ENCODE measurements around the gene CLIP3.
A peak's percentile ranks its signal among the peaks of the same experiment; 100 is the strongest.
"Not testable (repeated sequence)": the region's sequence is repeated elsewhere in the genome, so short reads cannot be mapped to it uniquely, and the experiment has no call there.

Gene CLIP3

GRCh38 chr19:35986111-35986510 is 46.6 kb downstream of the CLIP3 start:
- H3K27ac ChIP-seq = no peak overlapping the region
- no peak overlapping the region for H3K4me3 ChIP-seq
- peaks cover 0 to 5% (median 0%) of the 10 kb centered on the region in 11 experiments; a peak in 1 of 22 replicates for H4K20me1 ChIP-seq
- H3K36me3 ChIP-seq = no peaks in the 10 kb centered on the region
- H3K4me2 ChIP-seq = peak overlapping the region in 8 of 11 experiments; percentile 42 to 80 (median 62); a peak in 12 of 22 replicates
- peaks cover 0 to 18% (median 6%) of the 10 kb centered on the region in 10 experiments; a peak in 11 of 20 replicates for H3K4me1 ChIP-seq
- peaks cover 5 to 15% (median 9%) of the 10 kb centered on the region in 11 experiments; a peak in 18 of 22 replicates for H3K9me3 ChIP-seq (replicated peaks in 1 of 11)
- peaks cover 7 to 56% (median 45%) of the 10 kb centered on the region in 11 experiments; a peak in 21 of 22 replicates for H3K27me3 ChIP-seq
- H3K9ac ChIP-seq = no peak overlapping the region
- no peak for TF ChIP-seq Cebpa-rat (IDR thresholded peaks at IDR 0.05)

- Histone ChIP-seq H3K27ac (no peak overlapping the region), H3K9me3 (replicated peaks in 1 of 11) (0 out of 22 replicates have a peak, but pooled peaks cover 0 to 1% (median 0%) of the 10 kb centered on the region in 11 experiments), H3K27me3 (peaks cover 7 to 36% (median 33%) of the 10 kb centered on the region in 11 experiments; a peak in 20 of 22 replicates), H3K4me3 (no peak overlapping the region), H4K20me1 (peaks cover 0 to 9% (median 0%) of the 10 kb centered on the region in 11 experiments; a peak in 1 of 22 replicates), H3K4me1 (peaks cover 0 to 14% (median 5%) of the 10 kb centered on the region in 10 experiments; a peak in 10 of 20 replicates), H3K9ac (no peak overlapping the region), H3K4me2 (no peak overlapping the region), H3K36me3 (no peaks in the 10 kb centered on the region)
- TF ChIP-seq Cebpa-rat (IDR thresholded peaks at IDR 0.05) = no peak
These were observed 49.5 kb downstream of the CLIP3 start for GRCh38 chr19:35983177-35983576.

GRCh38 chr19:35980997-35981396 is 51.7 kb downstream of the CLIP3 start:
- not testable (repeated sequence) for H3K9me3 ChIP-seq (replicated peaks in 1 of 11); H3K4me1 ChIP-seq; H3K27ac ChIP-seq; H3K9ac ChIP-seq; H3K36me3 ChIP-seq; H3K4me2 ChIP-seq; H3K4me3 ChIP-seq
- Histone ChIP-seq H3K27me3 (peaks cover 2 to 14% (median 11%) of the 10 kb centered on the region in 11 experiments; a peak in 20 of 22 replicates), H4K20me1 (peaks cover 0 to 15% (median 0%) of the 10 kb centered on the region in 11 experiments; a peak in 4 of 22 replicates)

- Histone ChIP-seq H3K4me3 (no peak overlapping the region), H3K4me1 (no peaks in the 10 kb centered on the region), H3K4me2 (no peak overlapping the region), H4K20me1 (peaks cover 0 to 17% (median 0%) of the 10 kb centered on the region in 11 experiments; a peak in 5 of 22 replicates), H3K9me3 (replicated peaks in 1 of 11) (no peaks in the 10 kb centered on the region), H3K27me3 (no peaks in the 10 kb centered on the region; a peak in 2 of 22 replicates), H3K9ac (no peak overlapping the region), H3K27ac (no peak overlapping the region), H3K36me3 (no peaks in the 10 kb centered on the region)
- TF ChIP-seq Cebpa-rat (IDR thresholded peaks at IDR 0.05) = no peak
These were observed 53.8 kb downstream of the CLIP3 start for GRCh38 chr19:35978832-35979365.

GRCh38 chr19:35978271-35978670 is 54.4 kb downstream of the CLIP3 start:
- H3K9me3 ChIP-seq (replicated peaks in 1 of 11) = no peaks in the 10 kb centered on the region
- no peak overlapping the region for H3K4me2 ChIP-seq

GRCh38 chr19:35977446-35978222 is 55.0 kb downstream of the CLIP3 start:
- no peaks in the 10 kb centered on the region for H3K4me1 ChIP-seq
- H3K27me3 ChIP-seq = no peaks in the 10 kb centered on the region; a peak in 2 of 22 replicates

More at GRCh38 chr19:35978271-35978670, 54.4 kb downstream of the CLIP3 start:
- no peaks in the 10 kb centered on the region for H3K36me3 ChIP-seq
- no peaks in the 10 kb centered on the region for H3K4me1 ChIP-seq
- no peaks in the 10 kb centered on the region; a peak in 2 of 22 replicates for H3K27me3 ChIP-seq
- no peak overlapping the region for H3K4me3 ChIP-seq
- peaks cover 0 to 17% (median 0%) of the 10 kb centered on the region in 11 experiments; a peak in 6 of 22 replicates for H4K20me1 ChIP-seq
- TF ChIP-seq Cebpa-rat (IDR thresholded peaks at IDR 0.05) = no peak
- H3K9ac ChIP-seq = no peak overlapping the region
- no peak overlapping the region for H3K27ac ChIP-seq

GRCh38 chr19:35975608-35976214 is 57.0 kb downstream of the CLIP3 start:
- Histone ChIP-seq H3K36me3 (no peaks in the 10 kb centered on the region), H4K20me1 (peaks cover 0 to 17% (median 0%) of the 10 kb centered on the region in 11 experiments; a peak in 6 of 22 replicates), H3K9ac (no peak overlapping the region), H3K4me3 (no peak overlapping the region), H3K27me3 (no peaks in the 10 kb centered on the region), H3K27ac (no peak overlapping the region), H3K9me3 (replicated peaks in 1 of 11) (no peaks in the 10 kb centered on the region), H3K4me1 (no peaks in the 10 kb centered on the region), H3K4me2 (no peak overlapping the region)
- TF ChIP-seq Cebpa-rat (IDR thresholded peaks at IDR 0.05) = no peak

More at GRCh38 chr19:35977446-35978222, 55.0 kb downstream of the CLIP3 start:
- TF ChIP-seq Cebpa-rat (IDR thresholded peaks at IDR 0.05) = no peak
- peaks cover 0 to 17% (median 0%) of the 10 kb centered on the region in 11 experiments; a peak in 6 of 22 replicates for H4K20me1 ChIP-seq
- no peaks in the 10 kb centered on the region for H3K9me3 ChIP-seq (replicated peaks in 1 of 11)
- no peak overlapping the region for H3K9ac ChIP-seq
- H3K36me3 ChIP-seq = no peaks in the 10 kb centered on the region
- no peak overlapping the region for H3K4me2 ChIP-seq
- no peak overlapping the region for H3K4me3 ChIP-seq
- H3K27ac ChIP-seq = no peak overlapping the region

- no peaks in the 10 kb centered on the region for H3K27me3 ChIP-seq
These were observed 59.2 kb downstream of the CLIP3 start for GRCh38 chr19:35973487-35973886.

GRCh38 chr19:35966771-35967170 is 65.9 kb downstream of the CLIP3 start:
- no peak overlapping the region for H3K4me3 ChIP-seq
- H3K4me2 ChIP-seq = no peak overlapping the region
- no peaks in the 10 kb centered on the region for H3K36me3 ChIP-seq
- H4K20me1 ChIP-seq = peaks cover 0 to 3% (median 0%) of the 10 kb centered on the region in 11 experiments; a peak in 1 of 22 replicates
- H3K9me3 ChIP-seq (replicated peaks in 1 of 11) = no peaks in the 10 kb centered on the region
- H3K27ac ChIP-seq = no peak overlapping the region
- no peaks in the 10 kb centered on the region for H3K4me1 ChIP-seq
- no peak overlapping the region for H3K9ac ChIP-seq
- no peaks in the 10 kb centered on the region for H3K27me3 ChIP-seq
- TF ChIP-seq Cebpa-rat (IDR thresholded peaks at IDR 0.05) = no peak

More at GRCh38 chr19:35973487-35973886, 59.2 kb downstream of the CLIP3 start:
- H3K4me1 ChIP-seq = no peaks in the 10 kb centered on the region
- H3K4me2 ChIP-seq = no peak overlapping the region
- H3K27ac ChIP-seq = no peak overlapping the region
- H3K36me3 ChIP-seq = no peaks in the 10 kb centered on the region
- H3K9me3 ChIP-seq (replicated peaks in 1 of 11) = no peaks in the 10 kb centered on the region
- peaks cover 0 to 12% (median 0%) of the 10 kb centered on the region in 11 experiments; a peak in 5 of 22 replicates for H4K20me1 ChIP-seq
- no peak overlapping the region for H3K9ac ChIP-seq
- no peak for TF ChIP-seq Cebpa-rat (IDR thresholded peaks at IDR 0.05)
- H3K4me3 ChIP-seq = no peak overlapping the region

Measured in BLaER1 treated with 17β-estradiol and CSF1 and Interleukin-3, amounts not matched to agents 10 nM and 100 nM (cell line).